CD14-positive monocyte (primary cell): ENCODE data around the gene COX6A1. TPM values are rescaled to one million over a fixed set of nuclear protein-coding genes. Genes with fewer than 3 reads are reported as not detected.

Source experiments
- DNase-seq, 3 donors: peaks; one replicate each; pipeline ENCODE4 v3.0.0-alpha.2; 2011 to 2022
- H2AFZ ChIP-seq: 2 replicates; pipeline ENCODE4 v1.6.0; 2012; ENCODE audit warnings: mild to moderate bottlenecking, low read depth, low read length, inconsistent platforms; ENCODE audit not compliant: insufficient read depth, poor library complexity, severe bottlenecking
- H3K27ac ChIP-seq, 2 donors: 1 replicate in 1 of 2; 2 replicates in 1 of 2; pipeline ENCODE4 v1.5.1; 2012 to 2013; ENCODE audit warnings: low read length in 2 of 2, control low read depth in 1 of 2, inconsistent platforms in 1 of 2, low read depth in 1 of 2, mild to moderate bottlenecking in 1 of 2
- H3K27me3 ChIP-seq, 2 donors: one replicate each; pipeline versions ENCODE4 v1.6.0 to v1.6.1; 2011 to 2013; ENCODE audit warnings: low read length in 2 of 2; ENCODE audit not compliant: control insufficient read depth in 2 of 2, insufficient read depth in 2 of 2
- H3K36me3 ChIP-seq, 2 donors: replicated peaks in 1 of 2; 1 replicate in 1 of 2; 2 replicates in 1 of 2; pipeline versions ENCODE4 v1.5.1 to v1.6.1; 2012 to 2013; ENCODE audit warnings: low read length in 2 of 2, control low read depth in 1 of 2, inconsistent platforms in 1 of 2, mild to moderate bottlenecking in 1 of 2; ENCODE audit not compliant: insufficient read depth in 2 of 2, control insufficient read depth in 1 of 2
- H3K4me1 ChIP-seq, 2 donors: 1 replicate in 1 of 2; 2 replicates in 1 of 2; pipeline versions ENCODE4 v1.5.1 to v1.6.1; 2012 to 2013; ENCODE audit warnings: low read length in 2 of 2, control low read depth in 1 of 2, inconsistent platforms in 1 of 2, mild to moderate bottlenecking in 1 of 2, moderate library complexity in 1 of 2; ENCODE audit not compliant: insufficient read depth in 2 of 2, control insufficient read depth in 1 of 2
- H3K4me2 ChIP-seq: replicated peaks from 2 replicates; pipeline ENCODE3; 2012; ENCODE audit warnings: low read length, moderate library complexity, mild to moderate bottlenecking; ENCODE audit not compliant: poor library complexity, severe bottlenecking; ENCODE audit errors: extremely low read depth
- H3K4me3 ChIP-seq, 3 experiments: fragments of 200-600 bp in 1 of 3; sonication (generic) in 1 of 3; replicated peaks in 1 of 3; 1 replicate in 2 of 3; 2 replicates in 1 of 3; pipeline ENCODE4 v1.5.1; 2011 to 2013; ENCODE audit warnings: low read length in 3 of 3, mild to moderate bottlenecking in 3 of 3, control low read depth in 2 of 3, low read depth in 2 of 3, inconsistent platforms in 1 of 3, moderate library complexity in 1 of 3
- H3K79me2 ChIP-seq: 2 replicates; pipeline ENCODE4 v1.6.0; 2012; ENCODE audit warnings: mild to moderate bottlenecking, control low read depth, inconsistent platforms, low read length, moderate library complexity; ENCODE audit not compliant: insufficient read depth
- H3K9ac ChIP-seq: 2 replicates; pipeline ENCODE4 v1.6.0; 2017; ENCODE audit warnings: low read length, mild to moderate bottlenecking; ENCODE audit not compliant: insufficient read depth, poor library complexity, severe bottlenecking
- H3K9me3 ChIP-seq, 2 donors: replicated peaks in 1 of 2; 1 replicate in 1 of 2; 2 replicates in 1 of 2; pipeline versions ENCODE4 v1.5.1 to v1.6.1; 2012 to 2013; ENCODE audit warnings: low read length in 2 of 2, control low read depth in 1 of 2; ENCODE audit not compliant: control insufficient read depth in 1 of 2, insufficient read depth in 1 of 2
- H4K20me1 ChIP-seq: 2 replicates; pipeline ENCODE4 v1.6.0; 2012; ENCODE audit warnings: mild to moderate bottlenecking, low read length, control low read depth, moderate library complexity; ENCODE audit not compliant: insufficient read depth
- H3K27ac Mint-ChIP-seq, 7 donors: one replicate each; pipeline ENCODE4 v1.8.0; 2020; ENCODE audit warnings: mild to moderate bottlenecking in 7 of 7, mixed read lengths in 7 of 7, moderate library complexity in 6 of 7, inconsistent platforms in 2 of 7
- H3K27me3 Mint-ChIP-seq, 3 donors: one replicate each; pipeline ENCODE4 v1.8.0; 2021 to 2022; ENCODE audit warnings: low read depth in 3 of 3, mild to moderate bottlenecking in 3 of 3, mixed read lengths in 3 of 3, moderate library complexity in 3 of 3, inconsistent platforms in 1 of 3
- H3K36me3 Mint-ChIP-seq, 2 donors: one replicate each; pipeline ENCODE4 v1.8.0; 2020; ENCODE audit warnings: mixed read lengths in 2 of 2, inconsistent platforms in 1 of 2, mild to moderate bottlenecking in 1 of 2
- H3K4me1 Mint-ChIP-seq: one replicate; pipeline ENCODE4 v1.8.0; 2020; ENCODE audit warnings: mild to moderate bottlenecking, mixed read lengths
- H3K4me3 Mint-ChIP-seq, 2 donors: one replicate each; pipeline ENCODE4 v1.8.0; 2020; ENCODE audit warnings: mild to moderate bottlenecking in 2 of 2, mixed read lengths in 2 of 2, moderate library complexity in 1 of 2
- H3K9me3 Mint-ChIP-seq, 7 donors: one replicate each; pipeline ENCODE4 v1.8.0; 2020 to 2022; ENCODE audit warnings: mixed read lengths in 7 of 7, mild to moderate bottlenecking in 6 of 7, moderate library complexity in 6 of 7, inconsistent platforms in 2 of 7
- WGBS: methylation state at CpG from one replicate; pipeline ENCODE4 v1.1.5; 2013; ENCODE audit warnings: missing lambda C conversion rate; ENCODE audit not compliant: insufficient coverage; 5-methylcytosine and 5-hydroxymethylcytosine counted together
- intact Hi-C, 2 donors: fragments of 100-400 bp; cut with micrococcal nuclease; formaldehyde crosslinking; loops; one replicate each; pipeline versions ENCODE4 v1.15.0 to v1.15.1; 2023
- polyA plus RNA-seq, 3 donors: library from polyadenylated mRNA; depleted of rRNA in 1 of 3; unstranded in 2 of 3; stranded (reverse) in 1 of 3; fragments of 300-500 nt in 2 of 3; fragments of >200 nt in 1 of 3; fragmentation: Illumina TruSeq in 2 of 3; gene quantifications; 1 replicate in 2 of 3; 2 replicates in 1 of 3; pipeline ENCODE4 v1.2.3, GENCODE V29; 2012 to 2021
- TF ChIP-seq, protein P1 (sequence below): fragments of 200-600 bp; IDR thresholded peaks from one replicate; pipeline ENCODE4 v1.8.0; 2022; ENCODE audit warnings: antibody characterized with exemption, mild to moderate bottlenecking

Gene COX6A1
- polyA plus RNA-seq, 3 donors = 345 to 924 (median 901) TPM

DNA sequence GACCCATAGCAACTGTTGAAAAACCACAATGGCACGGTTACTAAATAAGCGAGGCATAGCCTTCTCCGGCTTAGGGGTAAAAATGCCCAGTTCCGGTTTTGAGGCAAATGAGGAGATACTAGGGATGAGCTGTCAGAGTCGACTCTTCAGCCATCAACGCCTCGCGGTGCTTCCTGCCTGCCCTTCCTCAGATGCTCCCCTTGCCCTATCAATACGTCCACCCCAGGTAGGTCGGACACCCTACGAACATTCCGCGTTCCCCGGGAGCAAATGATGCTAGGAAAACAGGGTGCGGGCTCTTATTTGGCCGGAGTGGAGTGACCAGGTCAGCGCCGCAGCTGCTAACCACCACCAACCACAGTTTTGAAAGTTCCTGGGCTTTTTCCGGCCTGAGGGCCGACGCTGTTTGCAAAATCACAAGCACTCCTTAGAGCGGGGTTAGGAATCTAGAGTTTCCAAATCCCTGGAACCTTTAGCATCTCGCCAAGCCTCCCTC, 30.5 kb downstream of the COX6A1 start:
- Histone ChIP-seq H3K4me1 (peaks cover 14 to 26% of the 10 kb centered on the region in 2 donors), H3K4me2 (peak overlapping the region; percentile 97), H3K4me3 (peak overlapping the region; percentile 54 to 81 (median 79)), H3K79me2 (peaks cover 69% of the 10 kb centered on the region), H4K20me1 (peaks cover 57% of the 10 kb centered on the region), H2AFZ (peak overlapping the region; percentile 99), H3K36me3 (peaks cover 34 to 43% of the 10 kb centered on the region in 2 donors), H3K9ac (peak overlapping the region; percentile 86), H3K27me3 (no peaks in the 10 kb centered on the region), H3K27ac (peak overlapping the region; percentile 75 to 86), H3K9me3 (no peaks in the 10 kb centered on the region)
- no peaks in the 10 kb centered on the region for H3K27me3 Mint-ChIP-seq
- H3K36me3 Mint-ChIP-seq = peaks cover 29 to 41% of the 10 kb centered on the region in 2 donors
- H3K27ac Mint-ChIP-seq = peak overlapping the region; percentile 86 to 97 (median 95)
- peaks cover 28% of the 10 kb centered on the region for H3K4me1 Mint-ChIP-seq
- TF ChIP-seq, protein P1, sequence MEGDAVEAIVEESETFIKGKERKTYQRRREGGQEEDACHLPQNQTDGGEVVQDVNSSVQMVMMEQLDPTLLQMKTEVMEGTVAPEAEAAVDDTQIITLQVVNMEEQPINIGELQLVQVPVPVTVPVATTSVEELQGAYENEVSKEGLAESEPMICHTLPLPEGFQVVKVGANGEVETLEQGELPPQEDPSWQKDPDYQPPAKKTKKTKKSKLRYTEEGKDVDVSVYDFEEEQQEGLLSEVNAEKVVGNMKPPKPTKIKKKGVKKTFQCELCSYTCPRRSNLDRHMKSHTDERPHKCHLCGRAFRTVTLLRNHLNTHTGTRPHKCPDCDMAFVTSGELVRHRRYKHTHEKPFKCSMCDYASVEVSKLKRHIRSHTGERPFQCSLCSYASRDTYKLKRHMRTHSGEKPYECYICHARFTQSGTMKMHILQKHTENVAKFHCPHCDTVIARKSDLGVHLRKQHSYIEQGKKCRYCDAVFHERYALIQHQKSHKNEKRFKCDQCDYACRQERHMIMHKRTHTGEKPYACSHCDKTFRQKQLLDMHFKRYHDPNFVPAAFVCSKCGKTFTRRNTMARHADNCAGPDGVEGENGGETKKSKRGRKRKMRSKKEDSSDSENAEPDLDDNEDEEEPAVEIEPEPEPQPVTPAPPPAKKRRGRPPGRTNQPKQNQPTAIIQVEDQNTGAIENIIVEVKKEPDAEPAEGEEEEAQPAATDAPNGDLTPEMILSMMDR = no peak
- H3K9me3 Mint-ChIP-seq = peaks cover 0 to 2% (median 0%) of the 10 kb centered on the region in 7 donors
- under 1% methylated on average over 18 of the region's 23 CpGs for WGBS
- peak overlapping the region; percentile 95 to 98 for H3K4me3 Mint-ChIP-seq
- intact Hi-C loops = no loop called here
- peak; percentile 57 to 80 (median 75) for DNase-seq

DNA sequence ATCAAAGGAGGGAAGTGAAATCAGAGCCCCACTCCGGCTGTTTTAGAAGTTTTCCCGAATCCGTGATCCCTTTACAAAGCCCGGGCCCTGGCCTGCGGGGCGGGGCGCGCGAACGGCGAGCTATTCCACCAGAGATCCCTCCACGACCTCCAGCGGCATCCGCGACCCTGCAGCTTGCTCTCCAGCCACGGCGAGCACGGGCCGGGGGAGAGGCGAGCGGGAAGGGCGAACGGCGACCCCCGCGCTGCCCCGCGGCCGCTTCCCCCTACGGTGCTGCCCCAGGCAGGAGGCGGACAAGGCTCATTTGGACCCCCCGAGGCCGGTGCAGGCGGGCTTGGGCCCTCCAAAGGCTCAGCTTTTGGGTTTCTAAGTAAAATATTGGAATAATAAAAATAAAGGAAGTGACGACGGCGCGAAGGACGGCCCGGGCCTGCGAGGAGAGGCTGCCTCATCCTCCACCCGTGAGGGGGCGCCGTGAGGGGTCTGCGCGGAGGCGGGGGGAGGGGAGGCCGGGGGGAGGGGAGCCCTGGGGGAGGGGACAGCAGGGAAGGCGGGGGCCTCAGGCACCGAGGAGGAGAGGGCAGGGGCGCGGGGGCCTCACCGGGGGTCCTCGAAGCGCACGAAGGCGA, 31.0 kb downstream of the COX6A1 start:
- intact Hi-C loops = no loop called here

More for the DNA sequence above, 31.0 kb downstream of the COX6A1 start:
- Histone ChIP-seq H3K79me2 (peaks cover 64% of the 10 kb centered on the region), H3K9me3 (no peaks in the 10 kb centered on the region), H3K4me2 (peak overlapping the region; percentile 97), H2AFZ (peak overlapping the region; percentile 99), H3K27ac (peak overlapping the region; percentile 75 to 86), H3K36me3 (peaks cover 28 to 38% of the 10 kb centered on the region in 2 donors), H4K20me1 (peaks cover 51% of the 10 kb centered on the region), H3K4me1 (peaks cover 14 to 26% of the 10 kb centered on the region in 2 donors), H3K4me3 (peak overlapping the region; percentile 54 to 81 (median 79)), H3K27me3 (no peaks in the 10 kb centered on the region), H3K9ac (peak overlapping the region; percentile 86)
- Mint-ChIP-seq H3K27ac (peak overlapping the region; percentile 86 to 97 (median 95)), H3K27me3 (no peaks in the 10 kb centered on the region), H3K4me3 (peak overlapping the region; percentile 95 to 98), H3K36me3 (peaks cover 24 to 35% of the 10 kb centered on the region in 2 donors), H3K9me3 (peaks cover 0 to 2% (median 0%) of the 10 kb centered on the region in 7 donors), H3K4me1 (peaks cover 28% of the 10 kb centered on the region)
- WGBS = 0% methylated on average over 43 of the region's 57 CpGs
- DNase-seq = no peak
- TF ChIP-seq, protein P1 = no peak
